ENCODE data around the gene FRG2. TPM values are rescaled to one million over a fixed set of nuclear protein-coding genes. Genes with fewer than 3 reads are reported as not detected.

Gene FRG2
- total RNA-seq, 1 experiment from 2014 or later, result not detected

GRCh38 chr4:190018201-190018920, 8.7 kb downstream of the FRG2 start:
- H3K27ac Mint-ChIP-seq (ENCODE audit: unreplicated experiment), result no peak overlapping the region
- DNase-seq, result no peak
- CTCF ChIA-PET, result no interaction called here
- intact Hi-C loops (cut with micrococcal nuclease; ENCODE audit: unreplicated experiment), result no loop called here
- H3K27me3 Mint-ChIP-seq (ENCODE audit: unreplicated experiment), result no peaks in the 10 kb centered on the region
- no TSS peak for BruUV-seq (replicated peaks)
- H3K4me3 Mint-ChIP-seq (ENCODE audit: low read depth, unreplicated experiment), result no peak overlapping the region
- TF ChIP-seq, protein P1, sequence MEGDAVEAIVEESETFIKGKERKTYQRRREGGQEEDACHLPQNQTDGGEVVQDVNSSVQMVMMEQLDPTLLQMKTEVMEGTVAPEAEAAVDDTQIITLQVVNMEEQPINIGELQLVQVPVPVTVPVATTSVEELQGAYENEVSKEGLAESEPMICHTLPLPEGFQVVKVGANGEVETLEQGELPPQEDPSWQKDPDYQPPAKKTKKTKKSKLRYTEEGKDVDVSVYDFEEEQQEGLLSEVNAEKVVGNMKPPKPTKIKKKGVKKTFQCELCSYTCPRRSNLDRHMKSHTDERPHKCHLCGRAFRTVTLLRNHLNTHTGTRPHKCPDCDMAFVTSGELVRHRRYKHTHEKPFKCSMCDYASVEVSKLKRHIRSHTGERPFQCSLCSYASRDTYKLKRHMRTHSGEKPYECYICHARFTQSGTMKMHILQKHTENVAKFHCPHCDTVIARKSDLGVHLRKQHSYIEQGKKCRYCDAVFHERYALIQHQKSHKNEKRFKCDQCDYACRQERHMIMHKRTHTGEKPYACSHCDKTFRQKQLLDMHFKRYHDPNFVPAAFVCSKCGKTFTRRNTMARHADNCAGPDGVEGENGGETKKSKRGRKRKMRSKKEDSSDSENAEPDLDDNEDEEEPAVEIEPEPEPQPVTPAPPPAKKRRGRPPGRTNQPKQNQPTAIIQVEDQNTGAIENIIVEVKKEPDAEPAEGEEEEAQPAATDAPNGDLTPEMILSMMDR (IDR thresholded peaks at IDR 0.05; ENCODE audit: unreplicated experiment), result no peak
- no peaks in the 10 kb centered on the region for H3K36me3 Mint-ChIP-seq (ENCODE audit: insufficient read depth, unreplicated experiment)
- peaks cover 8% of the 10 kb centered on the region for H3K9me3 Mint-ChIP-seq (ENCODE audit: low read depth, unreplicated experiment)
- no peaks in the 10 kb centered on the region for H3K4me1 Mint-ChIP-seq (ENCODE audit: low read depth, unreplicated experiment)

GRCh38 chr4:190017357-190018200, 9.5 kb downstream of the FRG2 start:
- no peaks in the 10 kb centered on the region for H3K27me3 Mint-ChIP-seq (ENCODE audit: unreplicated experiment)
- CTCF ChIA-PET, result no interaction called here
- H3K36me3 Mint-ChIP-seq (ENCODE audit: insufficient read depth, unreplicated experiment), result no peaks in the 10 kb centered on the region
- intact Hi-C loops (cut with micrococcal nuclease; ENCODE audit: unreplicated experiment), result no loop called here
- TF ChIP-seq, protein P1 (IDR thresholded peaks at IDR 0.05; ENCODE audit: unreplicated experiment), result no peak
- peaks cover 8% of the 10 kb centered on the region for H3K9me3 Mint-ChIP-seq (ENCODE audit: low read depth, unreplicated experiment)
- DNase-seq, result no peak
- BruUV-seq (replicated peaks), result no TSS peak
- H3K4me3 Mint-ChIP-seq (ENCODE audit: low read depth, unreplicated experiment), result no peak overlapping the region
- H3K27ac Mint-ChIP-seq (ENCODE audit: unreplicated experiment), result no peak overlapping the region
- H3K4me1 Mint-ChIP-seq (ENCODE audit: low read depth, unreplicated experiment), result no peaks in the 10 kb centered on the region

- H3K4me1 Mint-ChIP-seq (ENCODE audit: low read depth, unreplicated experiment), result no peaks in the 10 kb centered on the region
- H3K27ac Mint-ChIP-seq (ENCODE audit: unreplicated experiment), result no peak overlapping the region
- no TSS peak for BruUV-seq (replicated peaks)
- CTCF ChIA-PET, result no interaction called here
- intact Hi-C loops (cut with micrococcal nuclease; ENCODE audit: unreplicated experiment), result no loop called here
- H3K36me3 Mint-ChIP-seq (ENCODE audit: insufficient read depth, unreplicated experiment), result no peaks in the 10 kb centered on the region
- DNase-seq, result no peak
- H3K27me3 Mint-ChIP-seq (ENCODE audit: unreplicated experiment), result no peaks in the 10 kb centered on the region
- no peak overlapping the region for H3K4me3 Mint-ChIP-seq (ENCODE audit: low read depth, unreplicated experiment)
- TF ChIP-seq, protein P1 (IDR thresholded peaks at IDR 0.05; ENCODE audit: unreplicated experiment), result no peak
- H3K9me3 Mint-ChIP-seq (ENCODE audit: low read depth, unreplicated experiment), result peaks cover 8% of the 10 kb centered on the region
Observed at GRCh38 chr4:190016369-190017289, 10.4 kb downstream of the FRG2 start.

Data from Calu3 (cell line).